Activated CD4-positive, alpha-beta T cell treated with anti-CD3 and anti-CD28 coated beads, Interleukin-2, Interleukin-6, amounts not matched to agents 100 ng/mL and 50 ng/mL, durations not matched to agents 16 hours and 8 hours (primary cell): Measurements from ENCODE around the gene ARHGEF39.
"Not testable (repeated sequence)": the region's sequence is repeated elsewhere in the genome, so short reads cannot be mapped to it uniquely, and the experiment has no call there.

Source experiments
- DNase-seq: peaks from one replicate; pipeline ENCODE4 v3.0.0-alpha.2; 2020

Gene ARHGEF39

GRCh38 chr9:35649431-35650340, 15.3 kb downstream of the ARHGEF39 start:
- DNase-seq = peak; percentile 67

- peak; percentile 94 for DNase-seq
Observed at GRCh38 chr9:35646533-35647265, 18.3 kb downstream of the ARHGEF39 start.

GRCh38 chr9:35646153-35646532, 18.9 kb downstream of the ARHGEF39 start:
- DNase-seq = peak; percentile 26

DNA sequence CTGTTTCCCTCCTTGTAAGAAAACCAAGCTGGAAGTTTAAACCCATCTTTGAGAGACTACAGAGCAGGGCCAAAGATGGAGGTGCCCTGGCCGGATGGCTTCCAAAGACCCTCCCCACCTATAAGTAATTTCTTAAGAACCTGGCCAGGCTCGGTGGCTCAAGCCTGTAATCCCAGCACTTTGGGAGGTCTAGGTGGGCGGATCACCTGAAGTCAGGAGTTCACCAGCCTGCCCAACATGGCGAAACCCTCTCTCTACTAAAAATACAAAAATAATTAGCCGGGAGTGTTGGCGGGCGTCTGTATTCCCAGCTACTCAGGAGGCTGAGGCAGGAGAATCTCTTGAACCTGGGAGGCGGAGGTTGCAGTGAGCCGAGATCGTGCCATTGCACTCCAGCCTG, 19.3 kb downstream of the ARHGEF39 start:
- not testable (repeated sequence) for DNase-seq

- no peak for DNase-seq
Observed at GRCh38 chr9:35643046-35643445, 21.9 kb downstream of the ARHGEF39 start.

DNA sequence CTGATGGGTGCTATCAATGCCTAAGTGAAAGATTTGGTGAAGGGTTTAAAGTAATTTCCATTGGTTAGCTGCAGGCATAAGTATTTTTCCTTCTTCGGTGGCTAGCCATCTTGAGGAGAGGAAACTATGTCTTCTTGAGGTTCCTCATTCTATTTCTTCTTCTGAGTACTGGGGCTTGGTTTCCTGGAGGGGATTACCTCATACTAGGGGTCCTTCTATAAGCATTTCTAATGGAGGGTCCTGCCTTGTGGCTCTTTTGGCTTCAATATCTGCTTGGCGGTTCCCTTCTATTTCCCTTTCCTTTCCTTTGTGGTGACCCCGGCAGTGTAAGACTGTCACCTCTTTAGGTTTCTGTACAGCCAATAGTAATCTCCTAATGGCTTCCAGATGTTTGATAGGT, 23.5 kb downstream of the ARHGEF39 start:
- DNase-seq = not testable (repeated sequence)

DNA sequence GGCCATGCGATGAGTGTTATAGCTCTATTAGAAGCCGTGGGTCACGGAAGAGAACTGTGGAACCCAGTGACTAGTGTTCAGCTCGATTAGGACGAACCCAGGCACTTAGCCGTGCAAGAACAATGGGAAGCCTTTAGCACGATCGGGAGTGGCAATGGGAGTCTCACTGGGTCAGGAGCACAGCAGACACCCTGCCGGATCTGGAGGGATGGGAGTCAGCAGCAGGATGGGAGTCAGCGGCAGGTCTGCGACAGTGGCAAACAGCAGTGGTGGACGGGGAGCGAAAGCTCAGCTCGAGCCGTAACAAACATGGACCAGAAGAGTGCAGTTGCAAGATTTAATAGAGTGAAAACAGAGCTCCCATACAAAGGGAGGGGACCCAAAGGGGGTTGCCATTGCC, 24.6 kb downstream of the ARHGEF39 start:
- not testable (repeated sequence) for DNase-seq

GRCh38 chr9:35639631-35640030, 25.4 kb downstream of the ARHGEF39 start:
- DNase-seq = no peak

DNA sequence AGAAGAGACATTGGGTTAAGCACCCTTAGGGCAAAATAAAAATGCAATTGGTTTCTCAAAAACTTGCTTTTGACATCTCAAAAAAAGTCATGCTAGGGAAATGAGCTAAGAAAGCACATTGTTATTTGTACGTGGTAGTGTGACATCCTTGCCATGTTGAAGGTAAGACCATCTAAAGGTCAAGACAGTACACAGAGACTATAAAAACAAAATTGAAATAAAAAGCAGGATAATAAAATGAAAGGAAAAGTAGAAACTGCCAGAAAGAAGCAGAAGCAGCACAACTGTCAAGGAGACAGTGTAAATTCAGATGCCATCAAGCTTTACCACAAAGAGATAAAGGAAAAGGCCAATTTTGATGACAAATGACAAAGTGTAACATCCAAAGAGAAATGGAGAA, 25.8 kb downstream of the ARHGEF39 start:
- DNase-seq = not testable (repeated sequence)

DNA sequence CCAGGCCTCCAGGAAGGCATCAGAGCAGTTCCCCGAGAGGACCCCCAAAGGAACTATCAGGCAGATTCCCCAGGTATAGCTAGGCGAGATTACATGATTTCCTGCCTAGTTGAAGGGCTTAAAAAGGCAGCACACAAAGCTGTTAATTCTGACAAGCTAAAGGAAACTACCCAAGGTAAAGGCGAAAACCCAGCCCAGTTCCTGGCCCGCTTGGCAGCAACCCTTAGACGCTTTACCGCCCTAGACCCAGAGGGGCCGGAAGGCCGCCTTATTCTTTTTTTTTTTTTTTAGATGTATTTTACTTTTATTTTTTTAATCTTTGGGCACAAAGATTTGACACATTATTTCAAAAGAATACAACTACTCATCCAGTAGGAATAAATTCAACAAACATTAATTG, 26.2 kb downstream of the ARHGEF39 start:
- not testable (repeated sequence) for DNase-seq

DNA sequence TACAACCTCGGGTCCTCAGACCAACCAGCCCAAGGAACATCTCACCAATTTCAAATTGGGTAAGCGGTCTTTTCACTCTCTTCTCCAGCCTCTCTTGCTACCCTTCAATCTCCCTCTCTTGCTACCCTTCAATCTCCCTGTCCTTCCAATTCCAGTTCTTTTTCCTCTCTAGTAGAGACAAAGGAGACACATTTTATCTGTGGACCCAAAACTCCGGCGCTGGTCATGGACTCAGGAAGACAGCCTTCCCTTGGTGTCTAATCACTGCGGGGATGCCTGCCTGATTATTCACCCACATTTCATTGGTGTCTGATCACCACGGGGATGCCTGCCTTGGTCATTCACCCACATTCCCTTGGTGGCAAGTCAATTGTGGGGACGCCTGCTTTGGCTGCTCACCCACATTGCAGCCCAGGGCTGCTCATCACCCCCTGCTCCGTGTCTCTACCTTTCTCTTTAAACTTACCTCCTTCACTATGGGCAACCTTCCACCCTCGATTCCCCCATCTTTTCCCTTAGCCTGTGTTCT, 27.5 kb downstream of the ARHGEF39 start:
- DNase-seq = not testable (repeated sequence)

GRCh38 chr9:35636877-35637246, 28.1 kb downstream of the ARHGEF39 start:
- DNase-seq = not testable (repeated sequence)

DNA sequence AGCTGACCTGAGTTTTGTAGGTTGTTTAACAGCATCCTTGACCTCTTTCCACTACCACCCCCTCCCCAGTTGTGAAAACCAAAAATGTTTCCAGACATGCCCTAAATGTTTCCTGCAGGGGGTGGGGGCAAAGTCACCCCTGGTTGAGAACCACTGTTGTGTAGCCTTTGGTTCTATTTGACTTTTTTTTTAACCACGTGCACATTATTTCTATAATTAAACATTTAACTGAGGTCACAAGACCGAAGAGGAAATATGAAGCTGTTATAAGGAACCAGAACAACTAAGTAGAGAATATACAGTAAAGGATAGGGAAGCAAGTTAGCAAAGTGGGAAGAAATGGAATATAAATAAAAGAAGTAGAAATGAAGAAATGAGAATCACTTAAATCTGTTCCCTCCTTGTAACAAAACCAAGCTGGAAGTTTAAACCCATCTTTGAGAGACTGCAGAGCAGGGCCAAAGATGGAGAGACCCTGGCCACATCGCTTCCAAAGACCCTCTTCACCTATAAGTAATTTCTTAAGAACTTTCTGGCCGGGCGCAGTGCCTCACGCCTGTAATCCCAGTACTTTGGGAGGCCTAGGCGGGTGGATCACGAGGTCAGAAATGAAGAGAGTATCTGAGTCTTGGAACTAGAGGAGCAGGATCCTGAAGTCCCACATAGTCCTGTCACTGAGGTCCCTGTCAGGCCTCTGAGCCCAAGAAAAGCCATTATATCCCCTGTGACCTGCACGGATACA, 28.7 kb downstream of the ARHGEF39 start:
- DNase-seq = no peak

DNA sequence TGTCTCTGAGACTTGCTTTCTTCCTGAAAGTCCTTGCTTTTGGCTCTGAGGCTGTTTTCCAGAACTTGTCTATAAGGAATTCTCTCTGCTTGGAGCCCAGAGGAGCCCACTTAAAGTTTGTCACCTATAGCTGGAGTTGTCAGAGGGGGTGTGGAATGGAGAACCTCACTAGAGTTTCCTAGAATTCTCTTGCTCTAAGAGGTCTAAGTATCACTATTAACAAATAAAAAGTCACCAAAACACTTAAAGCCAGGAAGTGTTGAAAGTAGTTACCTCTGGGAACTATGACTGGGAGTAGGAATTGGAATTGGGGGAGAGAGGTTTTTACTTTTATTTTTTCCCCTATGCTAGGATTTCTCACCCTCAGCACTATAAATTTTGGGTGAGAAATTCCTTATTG, 29.3 kb downstream of the ARHGEF39 start:
- no peak for DNase-seq

- DNase-seq = no peak
Observed at GRCh38 chr9:35629597-35629996, 35.4 kb downstream of the ARHGEF39 start.

DNA sequence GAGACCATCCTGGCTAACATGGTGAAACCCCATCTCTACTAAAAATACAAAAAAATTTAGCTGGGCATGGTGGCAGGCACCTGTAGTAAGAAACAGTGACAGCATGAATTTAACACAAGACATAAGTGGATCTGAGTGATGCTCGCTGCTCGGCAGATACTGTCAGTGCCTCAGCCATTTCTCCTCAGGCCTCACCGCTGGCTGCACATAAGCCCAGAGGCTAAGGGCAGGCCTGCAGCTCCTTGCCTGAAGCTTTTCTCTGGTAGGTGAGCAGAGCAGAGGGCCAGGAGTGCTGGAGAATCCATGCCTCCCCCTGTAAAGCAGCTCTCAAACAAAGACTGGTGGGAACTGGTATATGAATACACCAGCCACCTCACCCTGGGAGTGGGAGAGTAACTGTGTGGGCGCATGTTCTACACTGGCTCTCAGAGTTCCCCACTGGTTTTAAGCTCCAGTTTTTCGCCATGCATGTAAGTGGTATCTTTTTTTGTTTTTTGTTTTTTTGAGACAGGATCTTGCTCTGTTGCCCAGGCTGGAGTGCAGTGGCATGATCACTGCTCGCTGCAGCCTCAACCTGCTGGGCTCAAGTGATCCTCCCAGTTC, 36.5 kb downstream of the ARHGEF39 start:
- DNase-seq = no peak

GRCh38 chr9:35627575-35627974, 37.4 kb downstream of the ARHGEF39 start:
- DNase-seq = no peak

- no peak for DNase-seq
Observed at GRCh38 chr9:35619800-35620158, 45.2 kb downstream of the ARHGEF39 start.

DNA sequence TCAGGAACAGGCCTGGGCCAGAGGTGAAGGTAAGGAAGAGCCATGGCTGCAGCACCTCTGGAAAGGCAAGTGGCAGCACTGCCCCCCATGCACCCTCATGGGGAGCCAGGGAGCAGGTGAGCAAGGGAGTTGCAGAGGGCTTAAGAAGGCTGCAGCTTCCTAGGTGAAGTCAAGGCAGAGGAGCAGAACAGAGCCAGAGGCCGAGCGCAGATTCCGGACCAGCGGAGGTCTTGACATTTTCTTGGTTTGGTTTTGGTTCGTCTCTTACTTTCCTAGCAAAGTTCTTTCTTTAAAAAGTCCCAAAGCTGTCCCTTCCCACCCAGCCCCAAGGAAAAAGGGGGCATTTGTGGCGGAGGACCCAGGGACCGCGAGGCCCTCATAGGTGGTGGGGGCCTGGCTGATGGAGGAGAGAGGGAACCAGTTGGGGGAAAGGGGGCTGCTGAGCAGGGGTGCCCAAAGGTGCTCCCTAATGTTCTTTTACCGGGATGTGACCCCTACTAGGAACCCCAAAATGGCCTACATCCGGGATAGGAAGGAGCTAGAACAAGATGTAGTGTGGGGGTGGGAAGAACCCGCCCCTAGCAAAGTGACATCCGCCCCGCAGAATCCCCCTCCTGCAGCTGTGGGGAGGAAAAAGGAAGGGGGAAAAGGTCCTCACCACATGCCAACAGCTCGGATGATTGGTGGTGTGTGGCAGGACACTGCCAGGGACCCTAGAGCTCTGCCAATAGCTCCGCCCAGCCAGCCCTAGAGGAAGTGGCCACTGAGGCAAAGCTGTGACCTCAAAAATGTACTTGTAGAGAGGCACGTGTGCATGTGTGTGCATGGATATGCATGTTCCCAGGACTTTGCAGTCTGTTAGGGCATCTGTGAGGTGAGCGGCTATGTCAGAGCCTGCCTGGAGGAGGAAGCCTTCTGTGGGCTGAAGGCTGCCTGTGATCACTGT, 45.9 kb downstream of the ARHGEF39 start:
- peak; percentile 43 for DNase-seq

DNA sequence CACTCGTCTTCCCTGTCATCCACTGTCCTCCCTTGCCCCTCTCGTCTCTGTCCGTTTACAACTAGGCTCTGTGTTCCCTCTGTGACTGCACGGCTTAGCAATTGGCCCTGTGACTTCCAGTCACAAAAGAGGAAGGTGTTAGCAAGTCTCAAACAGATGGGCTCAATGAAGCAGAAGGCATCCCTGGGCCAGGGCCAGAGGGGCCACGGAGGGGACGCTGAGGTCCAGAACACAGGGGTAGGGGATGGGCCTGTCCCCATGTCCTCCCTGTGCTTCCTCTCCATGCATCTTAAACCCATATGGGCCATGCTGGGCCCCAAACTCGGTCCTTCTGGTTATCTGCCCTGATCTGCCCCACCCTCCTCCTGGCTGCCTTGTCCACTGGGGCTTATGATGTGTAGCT, 46.7 kb downstream of the ARHGEF39 start, which contains the start of gene CD72:
TSS of gene CD72 (minus strand) at position 89 of the 403 bp plus-strand sequence. CDS start 110 bp downstream, outside the sequence.
- no peak for DNase-seq

GRCh38 chr9:35617548-35617947, 47.4 kb downstream of the ARHGEF39 start:
- DNase-seq = no peak
